Femur (tissue), 1 donor: ENCODE data around the gene PTCRA.
"Not testable (repeated sequence)": the region's sequence is repeated elsewhere in the genome, so short reads cannot be mapped to it uniquely, and the experiment has no call there.

Experiments used
- DNase-seq: peaks from one replicate; pipeline ENCODE4 v3.0.0-alpha.2; 2017

PTCRA gene

GRCh38 chr6:42904467-42904866 is 11.4 kb upstream of the PTCRA start:
- no peak for DNase-seq

DNA sequence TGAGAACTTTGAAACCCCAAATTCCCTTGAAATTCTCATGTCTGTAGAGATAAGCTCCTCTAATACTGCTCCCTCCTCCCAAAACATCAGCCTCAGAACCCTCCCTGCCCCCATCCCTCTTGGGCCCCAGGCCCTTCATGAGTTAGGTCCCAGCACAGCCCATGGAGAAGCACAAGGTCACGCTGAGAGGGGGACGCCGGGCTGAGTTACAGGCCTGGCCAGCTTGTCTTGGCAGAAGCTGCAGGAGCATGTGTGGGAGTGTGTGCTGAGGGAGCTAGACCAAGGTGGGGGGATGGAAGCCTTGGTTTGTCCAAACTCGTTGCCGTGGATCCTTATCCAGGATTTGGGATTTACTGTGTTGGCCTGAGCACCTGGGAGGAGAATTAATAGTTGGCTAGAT is 8.5 kb upstream of the PTCRA start:
- DNase-seq: no peak

- DNase-seq: no peak
Observed at GRCh38 chr6:42909835-42910234, 6.0 kb upstream of the PTCRA start.

DNA sequence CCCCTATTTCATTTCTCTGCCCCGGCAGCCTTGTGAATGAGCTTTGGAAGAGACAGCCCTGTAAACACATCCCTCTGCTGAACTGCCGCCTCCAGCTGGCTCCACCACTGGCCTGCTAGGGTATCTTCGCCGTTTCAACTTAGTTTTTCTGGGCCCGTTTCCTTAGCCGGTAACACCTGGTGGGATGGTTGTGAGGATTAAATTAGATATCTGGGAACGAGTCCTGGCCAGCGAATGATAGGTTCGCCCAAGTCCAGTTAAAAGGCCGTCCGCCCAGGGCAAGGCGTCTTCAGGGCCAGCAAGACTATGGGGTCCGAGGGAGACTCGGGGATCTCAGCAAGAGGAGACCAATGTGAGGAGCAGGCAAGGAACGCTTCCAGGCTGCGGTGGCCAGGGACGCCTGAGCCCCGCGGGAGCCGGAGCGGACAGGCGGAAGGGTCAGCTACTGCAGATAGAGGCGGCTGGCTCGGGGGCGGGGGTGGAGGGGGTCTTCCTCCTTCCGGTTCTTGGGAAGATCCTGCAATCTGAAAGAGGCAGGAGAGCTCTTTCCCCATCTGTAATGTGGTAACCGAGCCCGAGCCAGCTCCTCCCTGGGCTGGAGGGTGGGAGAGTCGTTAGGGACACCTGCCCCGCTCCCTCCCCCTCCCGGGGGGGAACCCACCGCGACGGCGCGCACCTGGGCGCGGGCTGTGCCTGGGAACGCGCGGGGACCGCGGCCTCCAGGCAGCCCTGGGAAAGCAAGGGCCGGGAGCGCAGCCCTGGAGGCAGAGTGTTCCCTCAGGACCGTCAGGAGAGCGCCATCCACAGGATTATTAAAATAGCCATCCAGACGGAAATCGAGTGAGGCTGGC is 4.5 kb upstream of the PTCRA start:
- no peak for DNase-seq

DNA sequence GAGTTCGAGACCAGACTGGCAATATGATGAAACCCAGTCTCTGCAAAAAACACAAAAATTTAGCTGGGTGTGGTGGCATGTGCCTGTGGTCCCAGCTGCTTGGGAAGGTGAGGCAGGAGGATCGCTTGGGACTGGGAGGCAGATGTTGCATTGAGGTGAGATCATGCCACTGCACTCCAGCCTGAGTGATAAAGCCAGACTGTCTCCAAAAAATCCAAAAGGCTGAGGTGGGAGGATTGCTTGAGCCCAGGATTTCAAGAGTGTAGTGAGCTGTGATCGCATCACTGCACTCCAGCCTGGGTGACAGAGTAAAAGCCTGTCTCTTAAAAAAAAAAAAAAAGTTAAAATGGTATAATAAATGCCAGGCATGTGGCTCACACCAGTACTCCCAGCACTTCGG is 1.3 kb upstream of the PTCRA start:
- no peak for DNase-seq

DNA sequence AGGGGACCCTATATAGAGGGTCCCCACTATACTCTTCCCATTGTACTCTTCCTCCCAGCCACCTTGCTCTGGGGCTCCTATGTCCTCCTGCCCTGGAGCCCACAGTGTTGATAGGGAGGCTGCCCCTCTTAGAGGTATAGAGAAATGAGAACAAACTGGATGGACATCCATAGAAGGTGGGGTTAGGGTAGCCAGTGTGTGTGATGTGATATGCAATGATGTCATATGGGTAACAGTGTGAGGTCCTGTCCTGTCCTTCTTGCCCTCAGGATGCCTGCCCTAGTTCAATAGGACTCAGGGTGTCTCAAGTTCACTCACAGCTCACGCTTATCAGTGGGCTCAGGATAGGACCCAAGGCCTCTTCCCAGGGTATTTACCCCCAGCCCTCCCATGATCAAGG is 435 bp downstream of the PTCRA start:
- DNase-seq: no peak

GRCh38 chr6:42921801-42922200 is 5.9 kb downstream of the PTCRA start:
- no peak for DNase-seq

DNA sequence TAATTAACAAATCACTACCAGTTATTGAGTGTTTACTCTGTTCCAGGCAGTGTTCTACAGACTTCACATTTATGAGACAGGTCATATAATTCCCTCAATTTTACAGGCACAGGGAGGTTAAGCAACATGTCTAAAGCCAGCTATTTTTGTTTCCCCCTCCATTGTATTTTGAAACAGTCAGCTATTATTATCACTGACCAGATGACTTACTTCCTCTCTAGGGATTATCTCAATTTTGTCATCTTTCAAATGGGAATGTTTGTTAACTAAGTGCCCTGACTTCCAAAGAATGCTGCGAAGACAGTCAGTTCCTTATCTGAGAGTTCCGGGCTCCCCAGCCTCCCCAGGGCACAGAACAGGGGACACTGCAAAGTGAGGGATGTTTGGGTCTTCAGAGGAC is 7.8 kb downstream of the PTCRA start:
- DNase-seq: no peak

- no peak for DNase-seq
Observed at GRCh38 chr6:42925248-42925857, 9.5 kb downstream of the PTCRA start.

DNA sequence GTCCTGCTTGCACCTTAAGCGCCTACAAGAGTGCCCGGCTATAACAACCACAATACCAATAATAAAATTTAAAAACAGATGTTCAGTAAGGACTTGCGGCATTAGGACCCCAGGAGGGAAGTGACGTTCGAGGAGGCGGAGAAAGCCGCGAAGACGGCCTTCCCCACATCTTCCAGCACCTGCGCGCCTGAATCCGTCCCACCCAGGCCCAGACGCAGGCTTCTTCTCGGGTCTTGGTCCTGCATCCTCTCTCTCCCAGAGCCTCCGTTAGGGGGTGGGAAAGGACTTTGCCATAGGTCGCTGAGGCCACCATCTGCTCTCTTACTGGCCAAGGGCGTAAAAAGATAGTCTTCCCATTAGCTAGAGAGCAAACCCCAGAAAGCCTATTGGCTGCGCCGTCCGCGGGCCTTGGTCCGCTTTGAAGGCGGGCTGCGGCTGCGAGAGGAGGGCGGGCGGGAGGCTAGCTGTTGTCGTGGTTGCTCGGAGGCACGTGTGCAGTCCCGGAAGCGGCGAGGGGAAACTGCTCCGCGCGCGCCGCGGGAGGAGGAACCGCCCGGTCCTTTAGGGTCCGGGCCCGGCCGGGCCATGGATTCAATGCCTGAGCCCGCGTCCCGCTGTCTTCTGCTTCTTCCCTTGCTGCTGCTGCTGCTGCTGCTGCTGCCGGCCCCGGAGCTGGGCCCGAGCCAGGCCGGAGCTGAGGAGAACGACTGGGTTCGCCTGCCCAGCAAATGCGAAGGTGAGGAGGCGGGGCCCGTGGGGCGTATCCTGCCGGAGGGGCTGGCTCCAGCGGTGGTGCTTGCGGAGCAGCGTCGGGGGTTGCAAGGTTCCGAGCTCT is 13.3 kb downstream of the PTCRA start, which contains the start of gene CNPY3:
Gene CNPY3 (plus strand): TSS at position 495 of the 835 bp plus-strand sequence. CDS start 91 bp downstream, at position 586.
- peak; percentile 98 for DNase-seq

DNA sequence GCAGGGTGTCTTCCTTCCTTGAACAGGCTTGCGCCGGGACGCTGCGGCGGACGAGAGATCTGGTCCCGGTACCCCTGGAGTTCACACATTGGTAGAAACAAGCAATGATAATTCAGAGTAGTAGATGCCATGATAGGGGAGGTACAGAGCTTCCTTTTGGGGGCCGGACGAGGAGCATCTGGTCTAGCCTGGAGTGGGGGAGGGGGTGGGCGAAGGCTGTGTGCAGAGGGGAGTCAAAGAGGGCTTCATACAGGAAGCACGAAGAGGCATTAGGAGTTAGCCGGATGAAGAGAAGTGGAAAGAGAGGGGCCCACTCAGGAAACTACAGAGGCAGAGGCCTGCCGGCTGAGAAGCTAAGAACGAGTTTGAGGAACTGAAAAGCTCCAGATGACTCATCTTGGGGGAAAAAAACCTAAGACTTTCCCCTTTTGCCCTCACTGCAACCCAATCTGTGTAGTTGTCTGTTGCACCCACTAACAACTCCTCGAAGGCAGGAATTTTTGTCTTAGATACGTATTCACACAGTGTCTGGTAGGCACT is 14.0 kb downstream of the PTCRA start:
- DNase-seq: peak; percentile 77

- no peak for DNase-seq
Observed at GRCh38 chr6:42932412-42932811, 16.6 kb downstream of the PTCRA start.

- DNase-seq: no peak
Observed at GRCh38 chr6:42933205-42933604, 17.4 kb downstream of the PTCRA start.

DNA sequence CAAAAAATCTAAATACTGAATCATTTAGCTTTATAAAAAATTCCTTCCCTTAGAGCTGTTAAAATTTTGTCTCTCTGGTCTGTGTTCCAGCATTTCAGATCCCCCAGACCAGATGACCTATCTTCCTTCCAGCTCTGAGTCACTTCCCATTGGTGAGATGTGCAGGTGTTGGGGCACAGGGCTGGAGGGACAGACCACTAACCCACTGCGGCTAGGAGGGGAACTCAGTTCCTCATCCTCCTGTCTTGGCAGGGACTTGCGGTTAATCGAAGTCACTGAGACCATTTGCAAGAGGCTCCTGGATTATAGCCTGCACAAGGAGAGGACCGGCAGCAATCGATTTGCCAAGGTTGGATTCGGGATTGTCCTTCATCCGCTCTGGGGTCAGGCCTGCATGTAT is 19.5 kb downstream of the PTCRA start:
- no peak for DNase-seq

GRCh38 chr6:42936398-42936797 is 20.5 kb downstream of the PTCRA start:
- no peak for DNase-seq

GRCh38 chr6:42937548-42938427 is 21.9 kb downstream of the PTCRA start:
- DNase-seq: no peak

GRCh38 chr6:42938428-42938796 is 22.6 kb downstream of the PTCRA start:
- DNase-seq: no peak

GRCh38 chr6:42938987-42939809 is 23.3 kb downstream of the PTCRA start:
- no peak for DNase-seq

- no peak for DNase-seq
Observed at GRCh38 chr6:42939810-42940167, 23.9 kb downstream of the PTCRA start.

DNA sequence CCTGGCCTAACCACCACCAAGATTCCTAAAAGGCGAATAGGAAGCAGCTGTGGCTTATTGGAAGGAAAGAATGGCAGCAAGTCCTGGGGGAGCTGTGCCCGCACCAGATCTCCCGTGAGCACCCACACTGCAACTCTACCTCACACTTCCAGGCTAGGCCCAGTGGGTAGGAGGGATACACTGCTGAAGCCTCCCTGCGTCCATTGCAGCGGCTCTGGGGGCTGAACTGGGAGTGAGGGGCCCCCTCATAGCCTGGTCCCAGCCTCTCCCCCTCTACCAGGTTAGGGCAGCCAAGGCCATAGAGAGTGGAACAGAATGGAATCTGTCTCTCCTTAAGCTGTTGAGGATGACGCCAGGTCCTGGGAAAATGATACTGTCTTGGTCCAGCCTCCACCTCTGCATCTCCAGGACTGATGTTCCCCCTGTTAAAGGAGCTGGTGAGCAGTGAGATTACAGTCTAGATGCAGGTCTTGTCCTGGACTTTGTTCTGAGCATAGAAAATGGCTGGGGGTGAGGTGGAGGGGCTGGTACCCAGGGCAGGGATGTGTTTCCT is 24.7 kb downstream of the PTCRA start:
- no peak for DNase-seq

GRCh38 chr6:42941356-42941755 is 25.5 kb downstream of the PTCRA start:
- not testable (repeated sequence) for DNase-seq
